ENCODE data around the gene SLC25A41.
"Not testable (repeated sequence)": the region's sequence is repeated elsewhere in the genome, so short reads cannot be mapped to it uniquely, and the experiment has no call there.

SLC25A41 gene

GRCh38 chr19:6459262-6460098, 25.9 kb upstream of the SLC25A41 start, which contains the start of gene SLC25A23:
Gene SLC25A23 (minus strand): TSS chr19:6459792. CDS start chr19:6459628, 164 bp downstream.
- peak; percentile 80 for DNase-seq

- no peak for DNase-seq
Observed at GRCh38 chr19:6458695-6459261, 25.2 kb upstream of the SLC25A41 start.

- no peak for DNase-seq
Observed at GRCh38 chr19:6457958-6458694, 24.6 kb upstream of the SLC25A41 start.

- no peak for DNase-seq
Observed at GRCh38 chr19:6455924-6456323, 22.4 kb upstream of the SLC25A41 start.

- DNase-seq = no peak
Observed at GRCh38 chr19:6453951-6454565, 20.5 kb upstream of the SLC25A41 start.

GRCh38 chr19:6452899-6453298, 19.3 kb upstream of the SLC25A41 start:
- no peak for DNase-seq

- no peak for DNase-seq
Observed at GRCh38 chr19:6452223-6452614, 18.7 kb upstream of the SLC25A41 start.

GRCh38 chr19:6451583-6452222, 18.1 kb upstream of the SLC25A41 start:
- no peak for DNase-seq

- DNase-seq = no peak
Observed at GRCh38 chr19:6450166-6450565, 16.6 kb upstream of the SLC25A41 start.

GRCh38 chr19:6448045-6448444, 14.5 kb upstream of the SLC25A41 start:
- no peak for DNase-seq

- no peak for DNase-seq
Observed at GRCh38 chr19:6446452-6446851, 12.9 kb upstream of the SLC25A41 start.

- DNase-seq = no peak
Observed at GRCh38 chr19:6443986-6444385, 10.4 kb upstream of the SLC25A41 start.

GRCh38 chr19:6442087-6442688, 8.6 kb upstream of the SLC25A41 start:
- no peak for DNase-seq

- no peak for DNase-seq
Observed at GRCh38 chr19:6440905-6441304, 7.3 kb upstream of the SLC25A41 start.

GRCh38 chr19:6439743-6440142, 6.2 kb upstream of the SLC25A41 start:
- DNase-seq = no peak

GRCh38 chr19:6433165-6433564, 398 bp downstream of the SLC25A41 start:
- no peak for DNase-seq

- DNase-seq = no peak
Observed at GRCh38 chr19:6431891-6432290, 1.7 kb downstream of the SLC25A41 start.

GRCh38 chr19:6429419-6430221, 3.9 kb downstream of the SLC25A41 start:
- no peak for DNase-seq

GRCh38 chr19:6428692-6429418, 4.7 kb downstream of the SLC25A41 start:
- DNase-seq = not testable (repeated sequence)

GRCh38 chr19:6427131-6427530, 6.4 kb downstream of the SLC25A41 start:
- peak; percentile 52 for DNase-seq
